Mucosa of descending colon (tissue), 3 donors: ENCODE results near the gene UNC45A. TPM values are rescaled to one million over a fixed set of nuclear protein-coding genes. Genes with fewer than 3 reads are reported as not detected.

Experiments used
- ATAC-seq: fragments of 200-7000 bp; cut with Tn5 transposase; one replicate; pipeline ENCODE4 v1.9.1; 2020; ENCODE audit warnings: mild to moderate bottlenecking, moderate library complexity
- DNase-seq, 3 donors: peaks; one replicate each; pipeline ENCODE4 v3.0.0-alpha.2; 2020
- H3K36me3 ChIP-seq: fragments of 200-600 bp; one replicate; pipeline ENCODE4 v1.8.0; 2021; ENCODE audit warnings: low read depth, mild to moderate bottlenecking
- H3K4me1 ChIP-seq: fragments of 200-600 bp; one replicate; pipeline ENCODE4 v1.8.0; 2021; ENCODE audit warnings: low read depth, mild to moderate bottlenecking
- H3K4me3 ChIP-seq: fragments of 200-600 bp; one replicate; pipeline ENCODE4 v1.8.0; 2021; ENCODE audit warnings: mild to moderate bottlenecking
- H3K9me3 ChIP-seq: fragments of 200-600 bp; one replicate; pipeline ENCODE4 v1.8.0; 2021; ENCODE audit warnings: mild to moderate bottlenecking
- CTCF ChIP-seq: fragments of 200-600 bp; IDR thresholded peaks from one replicate; pipeline ENCODE4 v1.8.0; 2022; ENCODE audit warnings: antibody characterized with exemption, mild to moderate bottlenecking
- intact Hi-C, 2 donors: fragments of 100-400 bp; cut with DNase I in 1 of 2; cut with micrococcal nuclease in 1 of 2; formaldehyde crosslinking; loops; one replicate each; pipeline versions ENCODE4 v1.11.0 to v1.11.1; 2022; cut with DNase I, micrococcal nuclease
- total RNA-seq, 3 donors: library from RNA; stranded (reverse); fragmentation: NEBNext Ultra II Directional in 2 of 3; extraction: Animal tissue kit (Norgen Biotek cat#: 25700) in 2 of 3; gene quantifications; one replicate each; pipeline versions ENCODE4 v1.2.1 to v1.2.4, GENCODE V29; 2021 to 2023
- donor health status: DM: no; HTN: no; CAD: no; lungs with moderate emphysema.
- donor health status: DM: no; HTN: no; CAD: no.
- donor health status: DM: no; HTN: yes; CAD: no.

The UNC45A gene
- total RNA-seq, 3 donors from 2014 or later: 43.9 to 92.5 (median 54.8) TPM

GRCh38 chr15:90974216-90974615 lies 39.1 kb downstream of the UNC45A start:
- no peak for DNase-seq
- no peaks in the 10 kb centered on the region for H3K9me3 ChIP-seq
- no peak for TF ChIP-seq CTCF
- no peak overlapping the region for H3K4me3 ChIP-seq
- intact Hi-C loops: no loop called here
- ATAC-seq: no peak
- H3K4me1 ChIP-seq: no peaks in the 10 kb centered on the region
- H3K36me3 ChIP-seq: no peaks in the 10 kb centered on the region

- H3K36me3 ChIP-seq: no peaks in the 10 kb centered on the region
- intact Hi-C loops: no loop called here
- no peak for TF ChIP-seq CTCF
- no peak overlapping the region for H3K4me3 ChIP-seq
- DNase-seq (no peak), ATAC-seq (no peak)
- no peaks in the 10 kb centered on the region for H3K4me1 ChIP-seq
- H3K9me3 ChIP-seq: no peaks in the 10 kb centered on the region
Measured at GRCh38 chr15:90979582-90979981, 44.5 kb downstream of the UNC45A start.

GRCh38 chr15:90981681-90982080 lies 46.6 kb downstream of the UNC45A start:
- DNase-seq: no peak
- intact Hi-C loops: no loop called here
- no peak for TF ChIP-seq CTCF
- Histone ChIP-seq H3K9me3 (no peaks in the 10 kb centered on the region), H3K4me1 (no peaks in the 10 kb centered on the region), H3K4me3 (no peak overlapping the region), H3K36me3 (no peaks in the 10 kb centered on the region)
- ATAC-seq: no peak

GRCh38 chr15:90982135-90982534 lies 47.0 kb downstream of the UNC45A start:
- Histone ChIP-seq H3K9me3 (no peaks in the 10 kb centered on the region), H3K4me1 (no peaks in the 10 kb centered on the region), H3K4me3 (no peak overlapping the region), H3K36me3 (no peaks in the 10 kb centered on the region)
- no peak for ATAC-seq
- no peak for TF ChIP-seq CTCF
- intact Hi-C loops: no loop called here
- no peak for DNase-seq

GRCh38 chr15:90986790-90987507 lies 51.9 kb downstream of the UNC45A start:
- ATAC-seq (peak; percentile 39), DNase-seq (no peak)
- Histone ChIP-seq H3K4me3 (no peak overlapping the region), H3K4me1 (no peaks in the 10 kb centered on the region), H3K36me3 (no peaks in the 10 kb centered on the region), H3K9me3 (no peaks in the 10 kb centered on the region)
- intact Hi-C loops: no loop called here
- no peak for TF ChIP-seq CTCF
